Neural progenitor cell (in vitro differentiated cells): ENCODE results near the gene PLEKHO1. TPM values are rescaled to one million over a fixed set of nuclear protein-coding genes. Genes with fewer than 3 reads are reported as not detected.
"Not testable (repeated sequence)": the region's sequence is repeated elsewhere in the genome, so short reads cannot be mapped to it uniquely, and the experiment has no call there.

Experiments used
- DNase-seq: peaks from one replicate; pipeline ENCODE4 v3.0.0-alpha.2; 2016; ENCODE audit warnings: low spot score
- H2AFZ ChIP-seq: fragments of 200-600 bp; sonication (generic); replicated peaks from 2 replicates; pipeline ENCODE4 v1.6.1; 2016; ENCODE audit warnings: antibody characterized with exemption
- H3F3A ChIP-seq: fragments of 200-600 bp; sonication (generic); 2 replicates; pipeline ENCODE4 v1.6.1; 2016; ENCODE audit warnings: antibody characterized with exemption, low read depth
- H3K27ac ChIP-seq: fragments of 200-600 bp; sonication (generic); 2 replicates; pipeline ENCODE4 v1.5.1; 2016; ENCODE audit warnings: mild to moderate bottlenecking
- H3K27me3 ChIP-seq: fragments of 200-600 bp; sonication (generic); 2 replicates; pipeline ENCODE4 v1.6.1; 2016; ENCODE audit warnings: mild to moderate bottlenecking, moderate library complexity
- H3K36me3 ChIP-seq: fragments of 200-600 bp; sonication (generic); 2 replicates; pipeline ENCODE4 v1.5.1; 2016
- H3K4me1 ChIP-seq: fragments of 200-600 bp; sonication (generic); 2 replicates; pipeline ENCODE4 v1.6.1; 2016; ENCODE audit warnings: mixed run types
- H3K4me2 ChIP-seq: fragments of 200-600 bp; sonication (generic); 2 replicates; pipeline ENCODE4 v1.6.1; 2016
- H3K4me3 ChIP-seq: fragments of 200-600 bp; sonication (generic); 2 replicates; pipeline ENCODE4 v1.5.1; 2016
- H3K79me2 ChIP-seq: fragments of 200-600 bp; sonication (generic); 2 replicates; pipeline ENCODE4 v1.6.1; 2016; ENCODE audit warnings: low read depth
- H3K9ac ChIP-seq: fragments of 200-600 bp; sonication (generic); 2 replicates; pipeline ENCODE4 v1.6.1; 2016
- H3K9me3 ChIP-seq: fragments of 200-600 bp; sonication (generic); 2 replicates; pipeline ENCODE4 v1.5.1; 2016; ENCODE audit warnings: low read depth
- H4K20me1 ChIP-seq: fragments of 200-600 bp; sonication (generic); 2 replicates; pipeline ENCODE4 v1.6.1; 2016; ENCODE audit warnings: low read depth
- H3K27ac Mint-ChIP-seq: 3 replicates; pipeline ENCODE4 v1.8.0; 2021; ENCODE audit warnings: mixed read lengths
- H3K27me3 Mint-ChIP-seq: 2 replicates; pipeline ENCODE4 v1.8.0; 2022; ENCODE audit warnings: low read depth, mild to moderate bottlenecking, inconsistent platforms, moderate library complexity, mixed read lengths; ENCODE audit not compliant: insufficient read depth
- H3K36me3 Mint-ChIP-seq: 3 replicates; pipeline ENCODE4 v1.8.0; 2021; ENCODE audit warnings: mixed read lengths
- H3K4me1 Mint-ChIP-seq: 3 replicates; pipeline ENCODE4 v1.8.0; 2021; ENCODE audit warnings: mixed read lengths
- H3K4me3 Mint-ChIP-seq: 3 replicates; pipeline ENCODE4 v1.8.0; 2021; ENCODE audit warnings: mild to moderate bottlenecking, moderate library complexity, mixed read lengths
- H3K9me3 Mint-ChIP-seq: 3 replicates; pipeline ENCODE4 v1.8.0; 2020; ENCODE audit warnings: mixed read lengths
- EZH2 ChIP-seq: fragments of 200-600 bp; sonication (generic); IDR thresholded peaks from 2 replicates; pipeline ENCODE4 v1.6.1; 2017; ENCODE audit warnings: antibody characterized with exemption, mild to moderate bottlenecking, moderate library complexity
- EZH2phosphoT487 ChIP-seq: fragments of 200-600 bp; sonication (generic); IDR thresholded peaks from 2 replicates; pipeline ENCODE4 v1.6.1; 2017; ENCODE audit warnings: antibody characterized with exemption
- total RNA-seq: library from RNA; depleted of rRNA; stranded (reverse); fragments of >200 nt; gene quantifications from 2 replicates; pipeline ENCODE4 v1.2.3, GENCODE V29; 2015; ENCODE audit warnings: low replicate concordance
- TF ChIP-seq, protein P1 (sequence below): fragments of 200-600 bp; sonication (generic); IDR thresholded peaks from 2 replicates; pipeline ENCODE4 v1.5.1; 2017; ENCODE audit warnings: antibody characterized with exemption, mild to moderate bottlenecking

PLEKHO1 gene
- total RNA-seq, 1 donor from 2014 or later = 39.3 TPM

DNA sequence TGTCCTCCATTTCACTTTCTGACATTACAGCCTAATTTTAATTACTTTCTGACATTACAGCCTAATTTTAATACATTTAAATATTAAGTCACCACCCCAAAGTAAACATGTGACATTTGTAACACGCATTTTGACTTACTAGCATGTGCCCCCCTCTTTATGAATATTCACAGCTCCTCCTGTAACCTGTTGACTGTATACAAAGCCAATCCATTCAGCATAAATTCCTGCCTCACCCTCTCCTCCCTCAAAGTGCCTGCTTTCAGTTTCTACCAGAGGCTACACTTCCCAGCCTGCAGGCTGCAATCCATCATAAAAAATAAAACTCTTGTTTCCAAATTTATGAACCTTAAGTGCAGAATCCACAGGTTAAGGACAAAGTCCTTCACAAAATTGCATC is 46.7 kb downstream of the PLEKHO1 start:
- Histone ChIP-seq H3K9ac (no peak overlapping the region), H3F3A (no peaks in the 10 kb centered on the region), H3K9me3 (no peaks in the 10 kb centered on the region), H3K4me3 (no peak overlapping the region), H3K27me3 (no peaks in the 10 kb centered on the region), H3K4me1 (no peaks in the 10 kb centered on the region), H3K36me3 (no peaks in the 10 kb centered on the region), H3K4me2 (no peak overlapping the region), H4K20me1 (no peaks in the 10 kb centered on the region), H2AFZ (no peak overlapping the region), H3K79me2 (no peaks in the 10 kb centered on the region), H3K27ac (no peak overlapping the region)
- Mint-ChIP-seq H3K27ac (no peak overlapping the region), H3K36me3 (no peaks in the 10 kb centered on the region), H3K9me3 (no peaks in the 10 kb centered on the region), H3K4me1 (no peaks in the 10 kb centered on the region), H3K4me3 (peak overlapping the region; percentile 13), H3K27me3 (peaks cover 2% of the 10 kb centered on the region)
- TF ChIP-seq, protein P1, sequence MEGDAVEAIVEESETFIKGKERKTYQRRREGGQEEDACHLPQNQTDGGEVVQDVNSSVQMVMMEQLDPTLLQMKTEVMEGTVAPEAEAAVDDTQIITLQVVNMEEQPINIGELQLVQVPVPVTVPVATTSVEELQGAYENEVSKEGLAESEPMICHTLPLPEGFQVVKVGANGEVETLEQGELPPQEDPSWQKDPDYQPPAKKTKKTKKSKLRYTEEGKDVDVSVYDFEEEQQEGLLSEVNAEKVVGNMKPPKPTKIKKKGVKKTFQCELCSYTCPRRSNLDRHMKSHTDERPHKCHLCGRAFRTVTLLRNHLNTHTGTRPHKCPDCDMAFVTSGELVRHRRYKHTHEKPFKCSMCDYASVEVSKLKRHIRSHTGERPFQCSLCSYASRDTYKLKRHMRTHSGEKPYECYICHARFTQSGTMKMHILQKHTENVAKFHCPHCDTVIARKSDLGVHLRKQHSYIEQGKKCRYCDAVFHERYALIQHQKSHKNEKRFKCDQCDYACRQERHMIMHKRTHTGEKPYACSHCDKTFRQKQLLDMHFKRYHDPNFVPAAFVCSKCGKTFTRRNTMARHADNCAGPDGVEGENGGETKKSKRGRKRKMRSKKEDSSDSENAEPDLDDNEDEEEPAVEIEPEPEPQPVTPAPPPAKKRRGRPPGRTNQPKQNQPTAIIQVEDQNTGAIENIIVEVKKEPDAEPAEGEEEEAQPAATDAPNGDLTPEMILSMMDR = no peak
- TF ChIP-seq EZH2phosphoT487 (no peak), EZH2 (no peak)
- DNase-seq = no peak

DNA sequence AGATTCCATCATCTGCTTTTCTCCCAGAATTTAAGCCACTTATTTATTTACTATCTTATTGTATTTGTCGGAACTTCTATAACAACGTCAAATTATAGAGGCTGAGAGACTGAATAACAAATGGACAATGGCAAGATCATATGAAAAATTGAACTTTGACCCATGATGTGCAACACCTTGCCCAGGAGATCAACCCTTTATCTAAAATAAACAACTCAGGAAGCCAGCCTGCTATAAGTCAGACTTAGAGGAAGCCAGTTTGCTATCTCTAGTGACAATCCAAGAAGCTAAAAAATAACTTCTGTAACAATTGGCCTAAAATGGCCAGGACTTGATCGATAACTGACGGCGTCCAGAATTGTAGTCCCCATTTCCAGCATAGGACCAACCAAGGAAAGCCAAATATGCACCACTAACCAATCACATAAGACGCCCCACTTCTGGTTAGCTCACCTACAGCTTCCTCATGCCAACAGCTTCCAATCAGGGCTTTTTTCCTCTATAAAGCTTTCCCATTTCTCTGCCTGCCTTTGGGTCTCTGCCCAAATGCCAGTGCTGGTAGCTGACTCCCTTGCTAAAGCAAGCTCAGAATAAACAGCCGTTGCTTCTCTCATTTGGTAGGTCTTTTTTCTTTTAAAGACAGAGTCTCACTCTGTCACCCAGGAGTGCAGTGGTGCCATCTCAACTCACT is 57.7 kb downstream of the PLEKHO1 start:
- Histone ChIP-seq H3K79me2 (no peaks in the 10 kb centered on the region), H3F3A (peaks cover 6% of the 10 kb centered on the region), H3K9ac (no peak overlapping the region), H4K20me1 (no peaks in the 10 kb centered on the region), H3K4me1 (no peaks in the 10 kb centered on the region), H3K4me3 (no peak overlapping the region), H3K4me2 (no peak overlapping the region), H3K27ac (no peak overlapping the region), H3K9me3 (no peaks in the 10 kb centered on the region), H2AFZ (no peak overlapping the region), H3K36me3 (no peaks in the 10 kb centered on the region), H3K27me3 (no peaks in the 10 kb centered on the region)
- DNase-seq = no peak
- H3K27me3 Mint-ChIP-seq = no peaks in the 10 kb centered on the region
- H3K9me3 Mint-ChIP-seq = no peaks in the 10 kb centered on the region
- H3K4me1 Mint-ChIP-seq = no peaks in the 10 kb centered on the region
- H3K27ac Mint-ChIP-seq = no peak overlapping the region
- H3K4me3 Mint-ChIP-seq = no peak overlapping the region
- no peaks in the 10 kb centered on the region for H3K36me3 Mint-ChIP-seq
- TF ChIP-seq EZH2 = no peak
- TF ChIP-seq, protein P1 = no peak

DNA sequence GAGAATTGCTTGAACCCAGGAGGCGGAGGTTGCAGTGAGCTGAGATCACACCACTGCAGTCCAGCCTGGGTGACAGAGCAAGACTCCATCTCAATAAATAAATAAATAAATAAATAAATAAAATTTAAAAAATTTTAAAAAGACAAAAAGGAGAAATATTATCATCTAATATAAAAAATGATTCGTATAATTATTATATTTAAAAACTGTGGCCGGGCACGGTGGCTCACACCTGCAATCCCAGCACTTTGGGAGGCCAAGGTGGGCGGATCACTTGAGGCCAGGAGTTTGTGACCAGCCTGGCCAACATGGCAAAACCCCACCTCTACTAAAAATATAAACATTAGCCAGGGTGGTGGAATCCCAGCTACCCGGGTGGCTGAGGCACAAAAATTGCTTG is 58.7 kb downstream of the PLEKHO1 start:
- not testable (repeated sequence) for H3K9ac ChIP-seq, H3K36me3 ChIP-seq, H4K20me1 ChIP-seq, H3K79me2 ChIP-seq, H3K36me3 Mint-ChIP-seq, H3K4me1 ChIP-seq, H2AFZ ChIP-seq, H3K27ac ChIP-seq, H3K4me2 ChIP-seq, H3K27me3 ChIP-seq, H3K27me3 Mint-ChIP-seq, H3K4me1 Mint-ChIP-seq, H3K9me3 Mint-ChIP-seq, H3K4me3 Mint-ChIP-seq, H3K27ac Mint-ChIP-seq, DNase-seq, H3K9me3 ChIP-seq, H3K4me3 ChIP-seq
- H3F3A ChIP-seq = peaks cover 14% of the 10 kb centered on the region

Other genes with a start within 250 kb of the PLEKHO1 start
- gene SV2A, start 232.1 kb upstream of the PLEKHO1 start, total RNA-seq = 31.6 and 47.1 TPM in 2 replicates
- gene SF3B4, start 222.1 kb upstream of the PLEKHO1 start, total RNA-seq = 26.1 and 26.4 TPM in 2 replicates
- 3.8 and 11.3 TPM in 2 replicates for gene MTMR11, start 213.0 kb upstream of the PLEKHO1 start, total RNA-seq
- 10.7 and 15.5 TPM in 2 replicates for gene OTUD7B, start 139.2 kb upstream of the PLEKHO1 start, total RNA-seq
- 46.5 and 68.7 TPM in 2 replicates for gene VPS45, start 82.1 kb upstream of the PLEKHO1 start, total RNA-seq
- 108 and 201 TPM in 2 replicates for gene ANP32E, start 86.2 kb downstream of the PLEKHO1 start, total RNA-seq
- 56.4 and 64.4 TPM in 2 replicates for gene CA14, start 107.9 kb downstream of the PLEKHO1 start, total RNA-seq
- gene APH1A, start 119.1 kb downstream of the PLEKHO1 start, total RNA-seq = 63.0 and 118 TPM in 2 replicates
- gene C1orf54, start 122.9 kb downstream of the PLEKHO1 start, total RNA-seq = 19.7 and 26.7 TPM in 2 replicates
- gene CIART, start 132.6 kb downstream of the PLEKHO1 start, total RNA-seq = 22.6 and 25.3 TPM in 2 replicates
- 53.1 and 75.1 TPM in 2 replicates for gene MRPS21, start 143.9 kb downstream of the PLEKHO1 start, total RNA-seq
- gene PRPF3, start 171.6 kb downstream of the PLEKHO1 start, total RNA-seq = 69.7 and 86.2 TPM in 2 replicates
- 19.7 and 20.0 TPM in 2 replicates for gene RPRD2, start 214.2 kb downstream of the PLEKHO1 start, total RNA-seq